C4-2B (cell line): ENCODE data around the gene HEATR5A.
"Not testable (repeated sequence)": the region's sequence is repeated elsewhere in the genome, so short reads cannot be mapped to it uniquely, and the experiment has no call there.

Experiments used
- H3K27ac ChIP-seq: fragments of 450-650 bp; 2 replicates; pipeline ENCODE4 v1.5.1; 2017
- CTCF ChIP-seq: fragments of 450-650 bp; conservative IDR thresholded peaks from 2 replicates; pipeline ENCODE4 v1.5.1; 2017; ENCODE audit warnings: mild to moderate bottlenecking
- ZFX ChIP-seq: fragments of 450-650 bp; IDR thresholded peaks from 2 replicates; pipeline ENCODE4 v1.6.1; 2017

Gene HEATR5A

DNA sequence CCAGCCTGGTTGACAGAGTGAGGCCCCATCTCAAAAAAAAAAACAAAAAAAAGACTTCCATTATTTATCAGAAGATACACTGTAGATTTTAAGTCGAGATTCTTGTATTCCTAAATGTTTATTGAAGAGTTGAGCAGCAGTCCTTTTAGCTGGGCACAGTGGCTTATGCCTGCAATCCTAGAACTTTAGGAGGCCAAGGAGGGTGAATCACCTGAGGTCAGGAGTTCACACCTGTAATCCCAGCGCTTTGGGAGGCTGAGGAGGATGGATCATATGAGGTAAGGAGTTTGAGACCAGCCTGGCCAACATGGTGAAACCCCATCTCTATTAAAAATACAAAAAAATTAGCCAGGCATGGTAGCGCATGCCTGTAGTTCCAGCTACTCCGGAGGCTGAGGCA is 57.6 kb downstream of the HEATR5A start:
- no peak overlapping the region for H3K27ac ChIP-seq
- TF ChIP-seq CTCF (no peak), ZFX (no peak)

GRCh38 chr14:31361761-31362160 is 58.6 kb downstream of the HEATR5A start:
- H3K27ac ChIP-seq: not testable (repeated sequence)

GRCh38 chr14:31360919-31361662 is 59.3 kb downstream of the HEATR5A start:
- TF ChIP-seq ZFX: no peak
- TF ChIP-seq CTCF: no peak
- H3K27ac ChIP-seq: no peak overlapping the region

GRCh38 chr14:31357279-31357678 is 63.1 kb downstream of the HEATR5A start:
- TF ChIP-seq ZFX: no peak
- TF ChIP-seq CTCF: no peak
- H3K27ac ChIP-seq: no peak overlapping the region

GRCh38 chr14:31346097-31346496 is 74.3 kb downstream of the HEATR5A start:
- H3K27ac ChIP-seq: no peak overlapping the region
- TF ChIP-seq ZFX (no peak), CTCF (no peak)

- H3K27ac ChIP-seq: no peak overlapping the region
- no peak for TF ChIP-seq CTCF
- TF ChIP-seq ZFX: no peak
Observed at GRCh38 chr14:31341280-31341679, 79.1 kb downstream of the HEATR5A start.

- H3K27ac ChIP-seq: no peak overlapping the region
- TF ChIP-seq CTCF: no peak
- TF ChIP-seq ZFX: no peak
Observed at GRCh38 chr14:31340297-31341063, 79.9 kb downstream of the HEATR5A start.
